ENCODE measurements around the gene MRPL1.

DNA sequence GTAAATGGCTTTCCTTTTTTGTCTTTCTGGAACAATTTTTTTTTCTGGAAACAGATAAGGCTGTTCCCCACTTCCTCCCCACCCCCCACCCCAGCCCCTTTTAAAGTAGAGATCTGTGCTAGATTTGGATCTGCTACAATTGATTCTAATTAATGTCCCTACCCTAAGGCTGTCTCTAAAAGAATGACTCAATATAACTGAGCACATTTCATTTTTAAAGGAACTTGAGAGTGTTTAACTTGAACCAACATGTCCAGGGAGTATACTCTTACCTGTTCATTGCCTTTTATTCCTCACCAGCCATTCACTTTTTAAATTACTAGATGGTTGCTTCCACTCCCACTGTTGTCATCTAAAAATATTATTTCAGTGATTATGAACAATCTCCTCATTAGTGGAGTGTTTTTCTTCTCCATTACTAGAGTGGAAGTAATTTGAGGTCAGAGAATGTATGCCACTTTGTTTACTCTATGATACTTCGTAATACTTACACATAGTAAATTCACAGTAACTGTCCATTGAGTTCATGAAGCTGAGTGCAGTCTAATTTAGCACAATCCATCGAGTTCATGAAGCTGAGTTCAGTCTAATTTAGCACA is 29.4 kb upstream of the MRPL1 start:
- no peak for TF ChIP-seq EZH2 (IDR thresholded peaks at IDR 0.05; ENCODE audit: borderline replicate concordance, low read length)
- TF ChIP-seq, protein P1, sequence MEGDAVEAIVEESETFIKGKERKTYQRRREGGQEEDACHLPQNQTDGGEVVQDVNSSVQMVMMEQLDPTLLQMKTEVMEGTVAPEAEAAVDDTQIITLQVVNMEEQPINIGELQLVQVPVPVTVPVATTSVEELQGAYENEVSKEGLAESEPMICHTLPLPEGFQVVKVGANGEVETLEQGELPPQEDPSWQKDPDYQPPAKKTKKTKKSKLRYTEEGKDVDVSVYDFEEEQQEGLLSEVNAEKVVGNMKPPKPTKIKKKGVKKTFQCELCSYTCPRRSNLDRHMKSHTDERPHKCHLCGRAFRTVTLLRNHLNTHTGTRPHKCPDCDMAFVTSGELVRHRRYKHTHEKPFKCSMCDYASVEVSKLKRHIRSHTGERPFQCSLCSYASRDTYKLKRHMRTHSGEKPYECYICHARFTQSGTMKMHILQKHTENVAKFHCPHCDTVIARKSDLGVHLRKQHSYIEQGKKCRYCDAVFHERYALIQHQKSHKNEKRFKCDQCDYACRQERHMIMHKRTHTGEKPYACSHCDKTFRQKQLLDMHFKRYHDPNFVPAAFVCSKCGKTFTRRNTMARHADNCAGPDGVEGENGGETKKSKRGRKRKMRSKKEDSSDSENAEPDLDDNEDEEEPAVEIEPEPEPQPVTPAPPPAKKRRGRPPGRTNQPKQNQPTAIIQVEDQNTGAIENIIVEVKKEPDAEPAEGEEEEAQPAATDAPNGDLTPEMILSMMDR (conservative IDR thresholded peaks at IDR 0.05 in 1 of 2, IDR thresholded peaks at IDR 0.05 in 1 of 2; ENCODE audit: extremely low read depth in 1 of 2, insufficient read depth in 1 of 2, low read depth in 1 of 2, low read length in 2 of 2), result no peak

Data from mammary epithelial cell (primary cell).